HEK293 (cell line): ENCODE measurements around the gene ADGRL1.
A peak's percentile ranks its signal among the peaks of the same experiment; 100 is the strongest.

Source experiments
- GLI4 ChIP-seq: fragments of 450-650 bp; formaldehyde crosslinking; IDR thresholded peaks from 2 replicates; pipeline ENCODE4 v1.5.1; 2016; ENCODE audit warnings: missing biosample characterization, missing genetic modification characterization
- KLF16 ChIP-seq: fragments of 450-650 bp; formaldehyde crosslinking; IDR thresholded peaks from 2 replicates; pipeline ENCODE4 v1.5.1; 2017; ENCODE audit warnings: missing biosample characterization, missing genetic modification characterization
- KLF17 ChIP-seq: fragments of 450-650 bp; formaldehyde crosslinking; IDR thresholded peaks from 2 replicates; pipeline ENCODE4 v1.5.1; 2016; ENCODE audit warnings: missing biosample characterization, missing genetic modification characterization
- KLF8 ChIP-seq: fragments of 450-650 bp; formaldehyde crosslinking; IDR thresholded peaks from 2 replicates; pipeline ENCODE4 v1.5.1; 2016; ENCODE audit warnings: missing biosample characterization, missing genetic modification characterization
- PATZ1 ChIP-seq: fragments of 450-650 bp; formaldehyde crosslinking; IDR thresholded peaks from 2 replicates; pipeline ENCODE4 v1.5.1; 2016; ENCODE audit warnings: missing biosample characterization, missing genetic modification characterization
- SP2 ChIP-seq: fragments of 450-650 bp; formaldehyde crosslinking; IDR thresholded peaks from 2 replicates; pipeline ENCODE4 v1.5.1; 2016; ENCODE audit warnings: missing biosample characterization, missing genetic modification characterization
- YY2 ChIP-seq: fragments of 450-650 bp; formaldehyde crosslinking; IDR thresholded peaks from 2 replicates; pipeline ENCODE4 v1.5.1; 2016; ENCODE audit warnings: missing biosample characterization, missing genetic modification characterization
- ZBTB10 ChIP-seq: fragments of 450-650 bp; formaldehyde crosslinking; IDR thresholded peaks from 2 replicates; pipeline ENCODE4 v1.5.1; 2016; ENCODE audit warnings: missing biosample characterization, missing genetic modification characterization
- ZBTB20 ChIP-seq: fragments of 450-650 bp; formaldehyde crosslinking; IDR thresholded peaks from 2 replicates; pipeline ENCODE4 v1.5.1; 2016; ENCODE audit warnings: missing biosample characterization, missing genetic modification characterization
- ZNF146 ChIP-seq: fragments of 450-650 bp; formaldehyde crosslinking; IDR thresholded peaks from 2 replicates; pipeline ENCODE4 v1.5.1; 2016; ENCODE audit warnings: missing biosample characterization, missing genetic modification characterization
- ZNF148 ChIP-seq: fragments of 450-650 bp; formaldehyde crosslinking; IDR thresholded peaks from 2 replicates; pipeline ENCODE4 v1.5.0; 2017; ENCODE audit warnings: missing biosample characterization, missing genetic modification characterization, borderline replicate concordance
- ZNF335 ChIP-seq: fragments of 450-650 bp; formaldehyde crosslinking; conservative IDR thresholded peaks from 2 replicates; pipeline ENCODE4 v1.5.1; 2016; ENCODE audit warnings: missing biosample characterization, missing genetic modification characterization
- ZNF449 ChIP-seq: fragments of 450-650 bp; formaldehyde crosslinking; IDR thresholded peaks from 2 replicates; pipeline ENCODE4 v1.5.1; 2017; ENCODE audit warnings: missing biosample characterization, mild to moderate bottlenecking, missing genetic modification characterization, moderate library complexity
- ZNF501 ChIP-seq: fragments of 450-650 bp; formaldehyde crosslinking; IDR thresholded peaks from 2 replicates; pipeline ENCODE4 v1.5.1; 2016; ENCODE audit warnings: missing biosample characterization, missing genetic modification characterization
- ZNF580 ChIP-seq: fragments of 450-650 bp; formaldehyde crosslinking; IDR thresholded peaks from 2 replicates; pipeline ENCODE4 v1.5.1; 2016; ENCODE audit warnings: missing biosample characterization, missing genetic modification characterization
- ZNF596 ChIP-seq: fragments of 450-650 bp; IDR thresholded peaks from 2 replicates; pipeline ENCODE4 v1.5.0; 2018; ENCODE audit warnings: missing biosample characterization, mild to moderate bottlenecking, missing genetic modification characterization, moderate library complexity
- ZNF610 ChIP-seq: fragments of 450-650 bp; formaldehyde crosslinking; IDR thresholded peaks from 2 replicates; pipeline ENCODE4 v1.5.1; 2016; ENCODE audit warnings: missing biosample characterization, missing genetic modification characterization, borderline replicate concordance
- ZNF639 ChIP-seq: fragments of 450-650 bp; formaldehyde crosslinking; IDR thresholded peaks from 2 replicates; pipeline ENCODE4 v1.5.1; 2016; ENCODE audit warnings: missing biosample characterization, missing genetic modification characterization
- ZSCAN5A ChIP-seq: fragments of 450-650 bp; formaldehyde crosslinking; IDR thresholded peaks from 2 replicates; pipeline ENCODE4 v1.5.1; 2016; ENCODE audit warnings: missing biosample characterization, missing genetic modification characterization
- ZXDB ChIP-seq: fragments of 450-650 bp; formaldehyde crosslinking; IDR thresholded peaks from 2 replicates; pipeline ENCODE4 v1.5.1; 2016; ENCODE audit warnings: missing biosample characterization, missing genetic modification characterization

ADGRL1 gene

GRCh38 chr19:14206737-14207726 is 1.1 kb upstream of the ADGRL1 start (continued):
- peak; percentile 54 for TF ChIP-seq ZNF335 (tag by site-specific recombination)
- peak; percentile 31; the same call in 1 of the 2 replicates for TF ChIP-seq YY2 (tag by site-specific recombination)
- peak; percentile 62; the same call in 1 of the 2 replicates for TF ChIP-seq KLF17 (tag by site-specific recombination)
- peak; percentile 50 for TF ChIP-seq ZNF501 (tag by site-specific recombination)
- TF ChIP-seq ZBTB10 (tag by site-specific recombination) = peak; percentile 97
- peak; percentile 92 for TF ChIP-seq ZXDB (tag by site-specific recombination)
- peak; percentile 79; the same call in 1 of the 2 replicates for TF ChIP-seq ZNF148 (tag by site-specific recombination)
- peak; percentile 75; the same call in 1 of the 2 replicates for TF ChIP-seq ZNF580
- TF ChIP-seq SP2 (tag by site-specific recombination) = peak; percentile 73
- TF ChIP-seq ZNF146 (tag by site-specific recombination) = 0 out of 2 replicates have a peak, but pooled peaks have one; percentile 2
- peak; percentile 67; the same call in 1 of the 2 replicates for TF ChIP-seq KLF16 (tag by site-specific recombination)
- peak; percentile 12; the same call in 1 of the 2 replicates for TF ChIP-seq ZNF449 (tag by site-specific recombination)
- peak; percentile 54; the same call in 1 of the 2 replicates for TF ChIP-seq ZNF610 (tag by site-specific recombination)
- peak; percentile 64; the same call in 1 of the 2 replicates for TF ChIP-seq ZNF596 (tag by site-specific recombination)
- peak; percentile 39; the same call in 1 of the 2 replicates for TF ChIP-seq ZSCAN5A (tag by site-specific recombination)
- peak; percentile 98 for TF ChIP-seq PATZ1 (tag by site-specific recombination)
- peak; percentile 91 for TF ChIP-seq ZNF639 (tag by site-specific recombination)
- TF ChIP-seq KLF8 (tag by site-specific recombination) = peak; percentile 87
- TF ChIP-seq GLI4 (tag by site-specific recombination) = peak; percentile 71; the same call in 1 of the 2 replicates
- TF ChIP-seq ZBTB20 = peak; percentile 65
